HG02884 (cell line): ENCODE measurements around the gene ADTRP.
A peak's percentile ranks its signal among the peaks of the same experiment; 100 is the strongest.

Experiments used
- ATAC-seq: cut with Tn5 transposase; IDR thresholded peaks from one replicate; pipeline ENCODE4 v1.9.1; 2021; ENCODE audit warnings: mild to moderate bottlenecking, moderate library complexity; ENCODE audit not compliant: unreplicated experiment

Gene ADTRP, protein sequence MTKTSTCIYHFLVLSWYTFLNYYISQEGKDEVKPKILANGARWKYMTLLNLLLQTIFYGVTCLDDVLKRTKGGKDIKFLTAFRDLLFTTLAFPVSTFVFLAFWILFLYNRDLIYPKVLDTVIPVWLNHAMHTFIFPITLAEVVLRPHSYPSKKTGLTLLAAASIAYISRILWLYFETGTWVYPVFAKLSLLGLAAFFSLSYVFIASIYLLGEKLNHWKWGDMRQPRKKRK

DNA sequence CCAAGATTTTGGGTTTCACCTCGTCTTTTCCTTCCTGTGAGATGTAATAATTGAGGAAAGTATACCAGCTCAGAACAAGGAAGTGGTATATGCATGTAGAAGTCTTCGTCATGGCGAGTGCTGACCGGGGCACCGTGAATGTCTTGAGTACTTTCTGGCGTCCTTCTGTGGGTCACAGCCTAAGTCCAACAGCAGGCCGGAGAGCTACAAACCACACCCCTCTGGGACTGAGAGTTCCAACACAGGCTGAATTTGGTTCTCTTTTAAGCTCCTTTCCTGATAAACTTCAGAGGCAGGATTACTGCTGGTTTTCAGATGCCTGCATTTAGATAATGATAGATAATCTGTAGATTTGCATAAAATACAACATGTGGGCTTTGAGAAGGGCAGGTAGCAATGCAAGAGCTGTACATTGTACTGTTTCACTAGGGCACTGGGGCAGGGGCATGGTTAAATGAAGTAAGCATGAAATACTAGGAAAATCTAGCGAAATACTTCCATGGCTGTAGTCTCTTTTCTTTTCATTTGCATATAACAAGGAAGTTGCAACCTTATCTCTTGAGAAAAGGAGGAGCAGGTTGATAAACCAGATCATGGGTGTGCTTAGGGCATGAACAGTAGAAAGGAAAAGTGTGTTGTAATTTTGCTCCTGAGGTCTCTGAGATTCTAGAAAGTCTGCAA is at the start of gene ADTRP:
ADTRP (minus strand) TSS at position 156 of the 681 bp plus-strand sequence; CDS start at position 112, 44 bp downstream.
- ATAC-seq: no peak

DNA sequence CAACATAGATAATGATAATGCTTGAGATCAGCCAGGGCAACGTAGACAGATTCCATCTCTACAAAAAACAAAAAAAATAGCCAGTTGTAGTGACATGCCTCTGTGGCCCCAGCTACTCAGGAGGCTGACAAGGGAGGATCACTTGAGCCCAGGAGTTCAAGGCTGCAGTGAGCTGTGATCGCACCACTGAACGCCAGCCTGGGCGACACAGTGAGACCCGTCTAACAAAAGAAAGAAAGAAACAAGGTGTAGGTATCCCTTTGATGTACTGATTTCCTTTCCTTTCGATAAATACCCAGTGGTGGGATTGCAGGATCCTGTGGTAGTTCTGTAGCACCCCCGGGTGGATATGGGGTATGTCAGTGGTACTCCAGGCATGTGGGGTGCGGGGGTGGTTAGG is 48.2 kb upstream of the ADTRP start:
- ATAC-seq: no peak

DNA sequence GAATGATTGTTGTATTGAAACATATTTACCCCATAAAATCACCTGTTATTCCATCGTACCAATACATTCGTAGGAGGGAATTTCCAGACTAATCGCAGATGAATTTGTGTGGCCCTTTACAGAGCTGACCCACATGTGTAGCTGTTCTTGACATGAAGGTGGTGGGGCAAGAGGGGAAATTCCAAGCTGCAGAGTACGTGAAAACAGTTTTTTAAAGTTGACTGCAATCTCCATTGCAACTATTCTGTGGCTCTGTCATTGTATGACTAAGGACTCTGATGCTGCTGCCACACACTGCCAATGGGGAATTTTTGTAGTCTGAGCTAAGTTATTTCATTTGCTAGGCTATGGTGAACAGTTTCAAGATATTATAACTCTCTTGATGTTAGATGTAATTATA is 46.4 kb upstream of the ADTRP start:
- peak; percentile 71 for ATAC-seq

DNA sequence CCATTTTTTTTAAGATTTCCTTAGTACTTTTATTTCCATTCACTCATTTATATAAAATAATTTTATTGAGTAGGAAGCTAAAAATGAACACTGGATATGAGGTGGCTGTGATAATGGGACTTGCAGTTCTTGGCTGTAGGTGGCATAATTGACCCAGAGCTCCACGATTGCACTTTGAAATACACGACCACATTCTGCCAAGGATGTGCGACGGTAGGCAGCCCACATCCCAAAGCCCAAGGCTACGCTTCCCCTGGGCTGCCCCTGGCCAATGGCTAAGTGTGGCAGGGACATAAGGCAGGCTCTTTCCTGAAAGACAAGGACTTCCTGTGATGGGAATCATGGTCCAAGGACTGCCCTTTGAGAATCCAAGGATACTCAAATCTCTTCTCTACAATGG is 43.7 kb upstream of the ADTRP start:
- ATAC-seq: no peak

DNA sequence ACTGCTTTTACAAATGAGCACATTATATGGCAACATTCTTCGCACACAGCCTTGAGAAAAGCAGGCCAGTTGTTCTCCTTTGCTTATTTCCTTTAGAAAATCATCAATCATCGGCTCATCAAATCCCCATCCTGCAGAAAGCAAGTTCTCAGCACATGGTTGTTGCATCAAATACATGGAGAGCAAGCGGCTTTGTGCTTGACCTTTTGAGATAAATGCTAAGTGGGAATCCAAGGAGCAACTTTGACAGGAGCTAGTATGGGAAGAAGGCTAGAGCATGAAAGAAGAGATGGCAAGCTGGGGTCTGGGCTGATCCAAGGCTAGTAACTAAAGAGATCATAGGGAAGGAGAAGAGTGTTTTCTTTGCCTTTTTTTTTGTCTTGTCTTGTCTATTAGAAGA is 43.2 kb upstream of the ADTRP start:
- no peak for ATAC-seq

DNA sequence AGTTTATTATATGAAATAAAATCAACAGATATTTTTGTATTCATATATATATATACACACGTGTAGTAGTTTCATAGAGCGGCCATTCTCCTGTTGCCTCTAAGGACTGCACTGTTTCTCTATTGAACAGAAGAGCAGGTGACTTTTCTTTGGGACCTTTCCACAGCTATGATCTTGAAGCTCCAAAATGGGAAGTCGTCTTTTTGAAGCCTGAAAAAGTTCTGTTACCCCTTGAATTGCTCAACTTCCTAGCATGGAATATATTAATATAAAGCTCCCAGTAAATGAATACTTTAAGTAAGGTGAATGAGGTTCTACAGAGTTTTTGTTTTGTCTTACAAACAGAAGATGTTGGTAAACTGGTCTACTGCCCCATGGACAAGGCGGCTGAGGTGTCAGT is 42.2 kb upstream of the ADTRP start:
- ATAC-seq: no peak

DNA sequence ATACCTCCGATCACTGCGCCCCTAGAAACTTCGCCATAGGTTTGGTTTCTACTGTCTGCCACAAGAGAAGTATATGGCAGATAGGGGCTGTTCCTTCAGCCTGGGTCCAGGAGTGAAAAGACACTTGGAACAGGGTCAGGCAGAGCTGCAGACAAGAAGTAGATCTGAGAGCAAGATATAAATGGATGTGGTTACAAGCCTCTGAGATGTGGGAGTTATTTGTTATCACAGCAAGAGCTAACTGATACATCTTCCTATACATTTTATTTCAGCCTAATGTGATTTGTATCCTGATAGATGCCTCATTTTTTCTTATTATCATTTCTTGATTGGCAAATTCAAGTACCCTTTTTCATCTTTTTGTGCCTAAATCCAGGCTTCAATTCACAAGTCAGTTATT is 40.9 kb upstream of the ADTRP start:
- no peak for ATAC-seq

DNA sequence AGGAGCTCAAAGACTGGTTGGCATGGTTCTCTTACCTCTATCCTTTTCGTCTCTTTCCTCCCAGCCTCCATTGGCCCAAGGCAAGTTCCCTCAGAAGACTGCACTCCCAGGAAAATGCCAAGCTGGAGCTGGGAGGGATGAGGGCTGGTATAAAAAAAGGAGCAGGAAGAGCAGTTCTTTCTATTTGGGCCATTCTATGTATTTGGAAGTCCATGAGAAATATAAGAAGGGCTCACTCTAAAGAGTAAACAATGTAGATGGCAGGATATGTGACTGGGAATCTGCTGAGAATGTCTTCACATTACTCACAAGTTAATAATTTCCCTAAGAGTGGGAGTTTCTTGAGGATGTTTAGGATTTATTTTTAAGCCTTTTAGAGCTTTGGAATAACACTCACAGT is 36.6 kb upstream of the ADTRP start:
- ATAC-seq: no peak

DNA sequence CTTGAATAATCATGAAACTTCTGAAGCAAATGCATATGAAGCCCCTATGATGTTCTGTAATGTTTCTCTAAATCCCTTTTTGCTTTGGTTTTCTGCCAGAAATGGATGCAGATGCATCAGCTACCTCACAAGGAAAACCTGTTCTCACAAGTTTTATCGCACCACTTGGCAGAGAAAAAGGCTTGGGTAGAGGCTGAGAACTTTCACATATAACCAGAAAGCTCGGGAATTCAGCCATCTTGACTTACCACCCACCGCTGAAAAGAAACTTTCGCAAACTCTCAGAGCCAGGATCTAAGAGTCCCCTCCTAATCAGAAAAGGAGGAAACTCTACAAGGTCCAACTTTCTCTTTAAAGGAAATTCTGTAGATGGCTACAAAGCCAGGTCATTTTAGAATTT is 36.2 kb upstream of the ADTRP start:
- no peak for ATAC-seq

DNA sequence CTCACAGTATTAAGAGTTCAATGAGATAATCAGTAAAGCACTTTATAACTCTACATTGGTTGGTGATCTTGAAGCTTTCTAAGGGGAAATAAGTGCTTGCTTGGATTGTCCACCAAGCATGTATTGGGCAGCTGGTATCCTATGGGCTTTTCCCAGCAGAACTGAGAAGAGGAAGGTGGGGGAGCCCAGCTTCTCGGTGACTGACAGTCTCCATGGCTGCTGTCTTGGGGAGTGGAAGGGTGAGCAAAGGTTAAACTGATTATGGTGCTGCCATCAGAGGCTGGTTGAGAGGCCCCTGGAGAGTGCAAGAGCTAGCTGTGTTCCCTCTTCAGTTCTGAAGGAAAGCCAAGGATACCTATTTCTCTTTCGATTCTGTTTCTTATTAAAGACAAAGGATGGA is 35.5 kb upstream of the ADTRP start:
- no peak for ATAC-seq

DNA sequence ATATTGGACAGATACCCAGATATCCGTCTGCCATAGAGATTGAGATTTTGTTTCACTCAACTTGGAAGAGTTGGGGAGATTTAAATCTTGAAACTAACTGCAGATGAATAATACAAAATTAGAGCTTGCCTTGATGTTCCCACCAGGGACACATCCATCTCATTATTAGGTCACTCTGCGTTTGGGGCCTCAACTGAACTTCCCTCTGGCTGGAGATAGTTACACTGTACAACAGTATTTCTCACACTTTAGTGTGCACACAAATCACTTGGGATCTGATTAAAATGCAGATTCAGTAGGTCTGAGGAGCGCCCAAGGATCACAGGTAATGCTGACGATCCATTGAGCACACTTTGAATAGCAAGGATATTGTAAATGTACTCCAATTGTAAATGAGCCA is 35.0 kb upstream of the ADTRP start:
- ATAC-seq: no peak

DNA sequence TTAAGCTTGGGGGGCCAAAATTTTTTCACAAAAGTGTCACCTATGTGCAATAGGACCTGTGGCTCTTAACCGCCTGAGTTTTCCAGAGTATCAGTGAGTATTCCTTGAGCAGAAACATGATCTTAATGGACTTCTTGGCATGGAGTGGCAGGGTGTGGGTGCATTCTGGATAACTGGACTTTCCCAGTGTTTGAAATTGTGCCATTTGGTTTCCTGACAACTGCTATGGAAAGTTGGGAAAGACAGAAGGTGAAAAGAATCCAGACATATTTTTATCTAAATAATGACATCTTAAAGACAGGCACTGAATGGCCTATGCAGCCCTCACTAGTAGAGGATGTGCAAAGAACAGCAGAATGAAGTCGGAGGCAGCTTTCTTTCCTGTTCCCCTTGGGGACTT is 34.3 kb upstream of the ADTRP start:
- no peak for ATAC-seq

DNA sequence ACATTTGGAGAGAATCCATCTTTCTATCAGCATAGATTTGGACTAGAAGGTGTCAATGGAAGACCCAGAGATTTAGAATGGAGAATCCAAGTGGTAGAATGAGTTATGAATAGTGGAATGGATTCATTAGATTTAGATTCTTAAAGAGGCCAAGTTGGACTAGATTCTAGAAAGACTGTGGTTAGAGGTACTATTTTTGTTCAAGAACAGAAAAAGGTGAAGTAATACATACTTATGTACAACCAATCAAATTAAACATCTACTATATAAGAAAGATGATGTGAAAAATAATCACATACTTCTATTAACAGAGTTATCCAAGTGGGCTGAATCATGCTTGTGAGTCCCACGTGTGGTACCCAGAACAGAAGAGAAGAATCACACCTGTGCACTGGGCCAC is 33.8 kb upstream of the ADTRP start:
- ATAC-seq: no peak

DNA sequence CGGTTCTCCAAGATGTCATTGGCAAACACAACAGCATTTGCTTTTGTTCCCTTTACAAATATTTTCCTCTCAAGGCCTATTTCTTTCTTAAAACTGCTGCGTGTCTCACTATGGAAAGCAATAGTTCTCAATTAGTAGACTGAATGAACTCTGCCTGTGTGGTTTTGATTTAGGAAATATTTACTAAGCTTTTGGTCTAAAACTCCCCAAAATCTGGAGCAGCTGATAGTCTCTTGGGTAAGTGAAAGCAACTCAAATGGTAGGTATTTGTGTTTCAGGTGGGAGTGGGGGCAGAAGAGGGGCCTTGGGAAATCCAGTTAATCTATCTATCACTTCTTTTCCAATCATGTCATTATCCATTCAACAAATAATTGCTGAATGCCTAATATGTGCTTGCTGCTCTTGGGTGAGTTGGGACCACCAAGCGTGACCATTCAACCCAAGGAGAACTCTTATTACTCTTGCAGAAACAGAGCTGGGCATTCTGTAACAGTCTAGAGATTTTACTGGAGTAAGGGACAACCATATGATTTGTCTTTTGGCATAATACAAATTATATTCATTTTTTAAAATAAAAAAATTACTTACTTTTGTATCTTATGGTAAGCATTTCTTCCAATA is 33.2 kb upstream of the ADTRP start:
- ATAC-seq: no peak

DNA sequence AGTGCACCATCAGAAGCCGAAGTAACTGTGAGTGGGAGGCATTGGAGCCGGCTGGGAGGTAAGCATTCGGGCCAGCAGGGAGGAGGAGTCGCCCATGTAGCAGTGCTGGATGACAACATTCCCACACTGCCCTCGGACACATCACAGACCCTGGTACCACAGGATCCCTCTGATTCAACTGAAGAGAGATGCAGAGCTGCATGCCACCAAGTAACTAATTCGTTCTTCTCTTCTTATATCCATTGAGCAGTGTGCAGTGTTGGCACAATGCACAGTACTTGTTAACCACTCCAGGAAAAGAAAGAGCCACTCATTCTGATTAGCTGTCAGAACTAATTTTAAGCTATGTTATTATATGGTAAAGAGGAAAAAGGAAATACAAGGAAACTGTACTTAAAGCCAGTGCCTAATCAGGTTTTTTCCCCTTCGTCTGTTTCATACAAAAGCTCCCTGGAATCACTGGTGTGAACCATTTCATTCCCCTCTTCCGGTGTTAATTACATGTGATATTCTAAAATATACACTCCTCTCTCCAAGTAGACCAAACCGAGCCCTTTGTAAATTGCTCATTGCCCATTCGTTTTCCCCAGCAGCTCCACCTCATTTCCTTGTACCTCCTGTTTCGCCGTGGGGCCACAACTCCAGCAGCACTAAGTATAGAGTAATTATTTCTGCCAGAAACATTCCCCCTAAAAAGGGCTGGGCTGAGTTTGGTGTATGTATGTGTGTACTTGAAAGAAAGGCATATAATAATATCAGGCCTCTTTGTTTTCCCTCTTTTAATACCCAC is 32.4 kb upstream of the ADTRP start:
- ATAC-seq: no peak

DNA sequence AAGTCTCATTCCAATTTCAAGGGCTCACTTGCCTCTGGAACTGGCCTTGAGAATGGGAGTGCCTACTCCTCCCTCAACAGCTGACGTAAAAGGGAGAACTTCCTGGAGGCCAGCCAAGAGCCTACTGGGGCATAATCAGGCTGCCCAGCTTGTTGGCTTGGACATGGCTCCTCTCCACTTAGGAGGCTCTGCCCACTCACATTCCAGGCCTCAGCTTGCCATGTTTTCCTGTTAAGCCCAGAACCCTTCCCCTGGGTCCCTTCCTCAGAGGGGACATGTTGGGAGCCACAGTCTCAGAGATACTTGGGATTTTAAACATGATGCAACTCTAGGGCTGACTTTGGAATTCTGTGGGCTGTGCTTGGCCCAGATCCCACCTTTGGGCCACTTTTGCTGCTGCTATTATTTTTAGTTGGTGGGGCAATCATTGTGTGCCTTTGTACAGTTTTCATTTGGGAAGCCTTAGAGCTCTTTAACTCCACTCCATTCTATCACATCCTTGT is 31.5 kb upstream of the ADTRP start:
- ATAC-seq: no peak

DNA sequence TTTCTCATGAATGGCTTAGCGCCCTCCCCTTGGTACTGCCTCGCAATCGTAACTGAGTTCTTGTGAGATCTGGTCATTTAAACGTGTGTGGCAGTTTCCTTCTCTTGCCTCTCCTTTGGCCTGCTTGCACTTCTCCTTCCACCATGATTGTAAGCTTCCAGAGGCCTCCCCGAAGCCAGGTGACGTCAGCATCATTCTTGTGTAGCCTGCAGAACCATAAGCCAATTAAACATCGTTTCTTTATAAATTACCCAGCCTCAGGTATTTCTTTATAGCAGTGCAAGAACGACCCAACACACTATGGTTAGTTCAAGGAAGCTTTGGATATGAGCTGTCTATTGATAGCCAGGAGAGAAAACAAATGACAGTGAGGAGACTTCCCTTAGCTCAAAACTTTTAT is 29.5 kb upstream of the ADTRP start:
- no peak for ATAC-seq

DNA sequence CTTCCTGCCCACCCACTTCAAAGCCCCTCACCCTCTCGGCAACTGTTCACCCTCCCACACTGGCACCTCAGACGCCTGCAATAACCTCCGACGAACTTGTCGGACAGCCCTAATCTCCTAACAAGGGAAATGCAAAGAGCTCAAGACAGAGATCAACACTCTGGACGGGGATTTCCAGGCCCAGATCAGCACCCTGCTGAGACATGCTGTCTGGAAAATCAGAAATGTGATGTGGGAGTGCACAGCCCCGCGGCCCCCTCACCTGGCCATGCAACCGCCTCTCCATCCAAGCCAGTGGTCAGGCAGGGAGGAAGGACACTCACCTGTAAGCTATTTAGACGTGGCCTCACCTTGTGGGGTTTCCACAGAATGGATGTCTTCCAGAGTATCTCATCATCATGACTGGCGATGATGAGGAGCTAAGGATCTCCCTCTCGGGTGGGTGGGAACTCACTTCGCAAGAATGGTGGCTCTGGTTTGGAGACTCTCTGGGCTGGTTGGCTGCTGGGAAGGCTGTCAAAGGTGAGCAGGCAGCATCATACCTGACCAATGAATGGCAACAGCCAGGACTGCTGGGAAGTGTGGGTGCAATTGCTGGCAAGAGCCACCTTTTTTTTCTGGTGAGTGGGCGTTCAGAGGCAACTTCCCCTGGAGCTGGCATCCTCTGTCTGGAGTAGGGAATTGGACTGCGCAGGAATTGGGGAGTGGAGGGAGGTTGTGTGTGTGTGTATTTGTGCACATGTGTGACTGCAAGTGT is 28.1 kb upstream of the ADTRP start:
- ATAC-seq: no peak

DNA sequence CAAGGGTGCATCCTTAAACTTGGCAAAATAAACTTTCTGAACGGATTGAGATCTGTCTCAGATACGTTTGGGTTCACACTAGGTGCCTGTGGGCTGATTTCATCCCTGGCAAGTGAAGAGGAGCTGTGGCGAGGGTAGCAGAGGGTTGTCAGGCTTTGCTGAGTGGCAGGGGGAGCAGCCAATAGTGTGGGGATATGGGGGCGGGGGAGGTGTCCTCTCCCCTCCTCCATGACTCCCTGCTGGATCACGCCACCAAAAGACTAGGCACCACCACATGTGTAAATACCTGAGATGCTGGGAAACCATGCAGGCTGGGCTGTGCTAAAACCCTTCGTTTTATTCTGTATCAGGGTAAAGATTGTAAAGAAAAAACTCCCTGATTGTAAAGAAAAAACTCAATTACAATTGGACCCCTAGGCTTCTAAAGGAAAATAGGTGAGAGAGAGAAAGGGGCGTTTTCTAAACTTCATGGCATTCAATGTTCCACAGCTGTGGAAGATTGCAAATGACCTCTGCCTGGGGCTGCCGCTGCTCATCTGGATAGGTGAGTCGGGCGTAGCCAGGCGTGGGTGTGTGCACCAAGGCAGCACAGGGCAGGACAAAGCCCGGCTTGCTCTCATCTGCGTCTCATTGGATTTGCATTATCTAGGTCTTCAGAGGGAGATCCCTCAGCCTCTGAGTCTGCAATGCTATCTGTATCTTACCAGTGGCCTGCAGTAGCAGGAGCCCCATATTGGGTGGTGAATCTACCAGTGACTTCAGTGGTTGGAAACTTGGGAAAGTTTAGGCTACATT is 26.9 kb upstream of the ADTRP start:
- ATAC-seq: no peak

DNA sequence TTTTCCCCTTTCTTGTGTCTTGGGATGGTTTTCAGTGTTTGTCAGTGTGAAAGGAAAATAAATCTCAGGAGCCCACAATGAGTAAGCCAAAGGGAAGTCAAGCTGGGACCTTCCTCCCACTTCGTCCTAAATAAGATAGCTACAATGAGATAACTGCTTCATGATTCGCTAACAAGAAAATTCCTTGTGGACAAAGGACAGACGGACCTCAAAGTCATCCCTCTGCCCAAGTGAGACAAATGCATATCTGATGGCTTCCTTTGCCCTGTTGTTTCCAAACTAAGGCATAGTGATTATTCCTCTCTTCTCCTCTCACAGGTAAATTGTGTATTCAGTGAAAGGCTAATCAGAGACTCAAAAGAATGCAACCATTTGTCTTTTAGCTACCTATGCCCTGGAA is 26.1 kb upstream of the ADTRP start:
- no peak for ATAC-seq
